Activated CD4-positive, alpha-beta T cell treated with anti-CD3 and anti-CD28 coated beads, Interleukin-2, amount 50 U/mL, for 24 hours (primary cell): ENCODE measurements around the gene PTPRN2.

Experiments used
- DNase-seq, 2 donors: peaks; one replicate each; pipeline ENCODE4 v3.0.0-alpha.2; 2020; ENCODE audit warnings: low read depth in 1 of 2, low spot score in 1 of 2

PTPRN2 gene

DNA sequence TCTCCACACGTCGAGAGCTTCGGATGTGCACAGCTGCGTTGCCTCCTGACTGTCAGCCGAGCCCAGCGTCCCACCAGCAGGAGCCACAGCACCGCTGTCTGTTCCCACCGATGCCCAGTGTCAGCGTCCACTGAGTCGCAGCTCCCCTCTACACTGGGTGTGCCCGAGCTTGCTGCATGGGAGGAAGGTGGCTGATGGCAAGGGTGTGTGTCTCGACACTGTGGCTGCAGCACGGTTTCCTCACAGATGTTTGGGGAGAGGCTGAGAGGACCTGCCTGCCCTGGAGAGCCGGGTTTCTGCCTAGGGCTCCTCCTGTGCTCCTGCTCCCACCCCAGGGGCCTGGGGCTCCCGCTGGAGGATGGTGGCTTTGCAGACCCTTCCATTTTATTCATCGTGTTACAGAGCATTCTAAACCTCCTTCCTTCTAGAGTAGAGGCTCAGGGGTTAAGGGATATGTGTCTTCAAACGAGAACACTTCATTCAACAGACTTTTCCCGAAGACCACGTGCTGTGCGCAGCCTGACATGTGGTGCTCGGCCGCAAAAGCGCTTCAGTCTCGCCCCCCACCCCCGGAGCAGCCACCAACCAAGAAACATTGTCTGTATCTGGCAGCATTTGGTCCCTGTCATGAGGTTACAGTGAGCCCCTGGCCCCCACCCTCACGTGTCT, 866.0 kb downstream of the PTPRN2 start:
- no peak for DNase-seq

DNA sequence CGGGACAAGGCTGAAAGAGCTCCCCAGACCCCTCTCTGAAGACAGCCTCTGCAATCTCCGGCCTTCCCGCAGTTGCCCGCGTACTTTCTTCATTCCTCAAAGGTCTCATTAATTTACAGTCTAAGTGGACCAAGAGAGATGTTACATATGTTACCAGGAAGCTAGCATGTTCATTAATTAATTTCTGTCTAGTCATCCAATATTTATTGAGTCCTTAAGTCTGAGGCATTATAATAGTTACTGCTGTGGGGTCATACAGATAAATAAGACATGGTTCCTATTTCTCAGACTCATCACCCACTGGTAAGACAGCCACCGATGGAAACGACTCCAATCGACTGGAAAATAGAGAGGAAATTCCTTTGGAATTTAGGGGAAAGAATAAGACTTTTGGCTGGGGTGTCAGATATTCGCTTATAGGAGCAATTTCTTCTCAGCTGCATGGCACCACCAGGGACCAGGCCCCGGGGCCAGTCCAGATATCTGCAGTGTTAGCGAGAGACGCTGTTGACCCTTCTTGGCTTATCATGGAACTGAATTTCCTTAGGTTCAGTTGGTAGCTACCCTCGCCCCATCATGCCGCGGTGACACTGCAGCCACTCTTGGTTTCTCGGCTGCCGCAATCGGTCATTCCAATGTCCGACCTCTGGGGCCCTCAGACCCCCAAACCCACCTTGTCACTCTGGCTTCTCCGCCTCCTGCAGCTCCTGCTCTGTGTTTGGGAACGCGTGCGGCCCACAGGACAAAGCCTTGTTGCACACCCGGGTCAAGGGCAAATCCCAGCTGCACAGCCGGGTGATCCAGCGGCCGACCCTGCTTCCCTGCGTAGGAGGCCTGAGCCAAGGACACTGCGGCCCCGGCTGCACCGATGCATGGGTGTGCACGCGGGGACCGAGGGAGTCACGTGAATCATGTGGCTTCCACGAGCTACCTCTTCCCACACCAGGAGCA, 867.6 kb downstream of the PTPRN2 start:
- DNase-seq = no peak

DNA sequence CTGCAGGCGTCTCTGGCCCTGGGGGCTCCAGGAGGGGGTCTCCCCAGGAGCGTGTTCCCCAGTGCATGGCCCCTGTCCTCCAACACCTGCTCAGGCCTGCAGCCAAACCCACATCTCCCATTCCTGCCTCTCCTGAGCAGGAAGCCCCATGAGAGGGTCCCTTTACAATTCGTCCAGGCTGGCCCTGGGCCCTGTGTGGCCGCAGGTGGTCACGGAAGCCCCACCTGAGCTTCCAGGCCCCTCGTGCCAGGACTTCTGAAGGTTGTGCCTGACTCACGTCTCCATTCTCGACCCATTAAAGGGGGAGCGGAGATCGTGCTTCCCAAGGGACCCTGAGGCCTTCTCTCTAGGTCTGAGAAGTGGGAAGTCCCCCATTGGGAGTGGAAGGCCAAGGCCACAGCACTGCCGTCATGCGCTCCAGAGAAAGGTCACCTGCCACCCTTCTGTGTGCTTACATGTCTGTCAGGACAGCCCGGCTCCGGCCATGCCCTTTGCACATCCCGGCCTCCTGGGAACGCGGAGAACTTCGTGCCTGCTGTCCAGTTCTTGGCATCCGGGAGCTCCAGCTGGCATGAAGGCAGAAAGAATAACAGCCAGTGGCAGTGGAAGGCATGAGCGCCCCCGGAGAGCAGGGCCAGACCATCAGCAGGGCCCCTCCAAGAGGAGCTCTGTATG, 868.5 kb downstream of the PTPRN2 start:
- no peak for DNase-seq

DNA sequence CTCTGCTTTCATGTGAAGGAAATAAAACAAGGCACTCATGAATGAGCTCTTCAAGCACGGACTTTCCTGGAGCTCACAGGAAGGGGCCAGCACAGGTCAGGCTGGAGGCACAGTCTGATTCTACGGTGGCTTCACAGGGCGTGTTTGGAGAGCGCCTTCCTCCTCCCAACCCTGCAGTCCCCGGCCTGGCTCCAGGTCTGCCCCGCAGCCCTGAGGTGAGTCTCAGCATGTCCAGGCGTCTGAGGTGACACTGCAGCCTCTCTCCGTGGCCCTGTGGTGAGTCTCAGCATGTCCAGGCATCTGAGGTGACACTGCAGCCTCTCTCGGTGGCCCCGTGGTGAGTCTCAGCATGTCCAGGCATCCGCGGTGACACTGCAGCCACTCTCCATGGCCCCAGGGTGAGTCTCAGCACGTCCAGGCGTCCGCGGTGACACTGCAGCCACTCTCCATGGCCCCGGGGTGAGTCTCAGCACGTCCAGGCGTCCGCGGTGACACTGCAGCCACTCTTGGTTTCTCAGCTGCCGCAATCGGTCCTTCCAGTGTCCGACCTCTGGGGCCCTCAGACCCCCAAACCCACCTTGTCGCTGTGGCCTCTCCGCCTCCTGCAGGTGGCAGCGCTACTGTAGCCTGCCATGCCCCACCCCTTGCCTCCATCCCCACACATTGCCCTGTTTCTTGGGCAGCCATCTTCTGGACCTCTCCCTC, 869.2 kb downstream of the PTPRN2 start:
- no peak for DNase-seq

DNA sequence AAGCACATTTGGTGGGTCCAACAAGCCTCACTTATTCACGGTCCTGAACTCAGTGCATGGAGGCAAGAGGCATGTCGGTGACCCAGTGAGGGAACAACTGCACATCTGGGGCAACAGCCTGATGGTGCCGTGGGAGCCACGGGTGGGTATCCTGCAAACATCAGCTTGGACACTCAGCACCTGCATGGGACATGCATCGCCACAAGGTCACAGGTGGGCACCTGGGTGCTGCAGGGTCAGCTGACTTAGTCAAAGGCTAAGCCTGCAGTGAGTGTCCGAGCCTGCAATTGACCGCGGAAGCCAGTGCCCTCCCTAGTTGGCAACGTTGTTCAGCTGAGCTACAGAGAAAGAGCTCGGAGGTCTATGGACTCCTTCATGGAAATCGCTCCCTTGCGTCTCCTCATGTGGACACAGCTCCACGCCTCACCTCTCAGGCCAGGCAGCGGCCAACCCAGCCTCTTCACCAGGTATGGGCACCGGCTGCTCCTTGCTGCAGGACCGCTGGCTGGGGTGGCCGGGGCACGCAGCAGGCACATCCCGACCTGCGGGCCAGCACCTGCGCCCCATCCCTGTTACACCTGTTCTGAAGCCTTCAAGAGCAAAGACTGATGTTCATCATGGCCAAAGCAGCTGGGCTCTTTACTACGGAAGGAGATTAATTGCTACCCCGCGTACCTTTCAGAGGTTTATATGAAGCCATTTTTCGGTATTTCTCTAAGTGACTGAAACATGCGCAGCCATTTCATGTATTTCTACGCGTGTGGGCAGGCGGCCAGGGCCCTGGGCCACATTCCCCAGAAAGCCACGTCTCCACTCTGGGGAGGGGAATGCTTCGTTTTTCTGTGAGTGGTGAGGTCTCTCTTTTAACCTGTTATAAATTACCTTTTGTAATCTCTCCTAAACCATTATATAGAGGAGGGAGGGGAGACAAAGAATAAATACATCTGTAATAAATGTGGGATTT, 870.1 kb downstream of the PTPRN2 start:
- DNase-seq = no peak

DNA sequence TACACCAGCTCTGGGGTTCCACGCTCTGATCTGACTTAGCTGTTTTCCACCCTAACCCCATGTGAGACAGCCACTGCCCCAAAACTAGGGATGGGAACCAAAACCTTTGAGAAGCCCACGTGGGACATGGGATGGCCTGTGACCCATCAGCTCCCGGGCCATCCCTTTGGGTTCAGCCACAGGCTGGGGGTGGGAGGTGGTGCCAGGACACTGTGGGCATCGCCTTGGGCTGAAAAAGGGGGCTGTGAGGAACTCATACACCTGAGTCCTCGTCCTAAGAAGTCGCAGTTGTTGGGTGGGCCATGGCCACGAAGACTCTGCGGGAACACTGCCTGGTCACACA, 871.7 kb downstream of the PTPRN2 start:
- DNase-seq = no peak

DNA sequence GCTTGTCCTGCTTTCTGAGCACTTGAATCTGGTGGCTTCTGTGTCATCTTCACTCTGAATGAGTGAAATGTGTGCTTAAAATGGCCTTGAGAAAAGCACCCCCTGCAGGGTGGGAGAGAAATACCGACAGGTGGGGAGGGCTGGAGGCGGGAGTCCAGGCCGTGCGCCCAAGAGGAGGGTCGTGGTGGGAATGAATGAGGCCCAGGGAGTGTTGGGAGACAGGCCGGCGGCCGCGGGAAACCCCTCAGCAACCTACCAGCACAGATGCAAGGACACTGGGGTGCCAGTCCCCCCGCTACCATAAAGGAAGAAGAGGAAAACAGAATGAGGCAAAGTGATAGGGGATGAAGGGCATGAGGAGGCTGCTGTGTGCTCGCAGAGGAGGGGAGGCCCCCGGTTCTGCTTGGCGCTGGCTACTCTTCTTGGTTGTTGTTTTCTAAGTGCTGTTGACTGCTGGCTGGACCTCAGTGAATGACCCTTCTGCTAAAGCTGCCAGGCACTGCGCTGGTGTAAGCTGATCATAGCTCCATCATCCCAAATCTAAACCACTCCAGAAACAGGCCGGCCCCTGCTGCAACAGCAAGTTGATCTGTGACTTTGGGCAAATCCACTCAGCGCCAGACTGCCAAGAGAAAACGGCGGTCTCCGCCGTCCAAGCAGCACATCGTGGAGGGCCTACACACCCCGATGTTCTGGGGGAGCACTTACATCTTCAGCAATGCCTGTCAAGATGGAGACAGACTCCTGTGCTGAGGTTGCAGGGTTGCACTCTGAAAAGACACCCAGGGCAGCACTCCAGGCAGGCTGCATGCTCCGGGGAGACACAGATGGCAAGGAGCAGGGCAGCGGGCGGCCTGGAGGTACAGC, 872.3 kb downstream of the PTPRN2 start:
- DNase-seq = no peak

DNA sequence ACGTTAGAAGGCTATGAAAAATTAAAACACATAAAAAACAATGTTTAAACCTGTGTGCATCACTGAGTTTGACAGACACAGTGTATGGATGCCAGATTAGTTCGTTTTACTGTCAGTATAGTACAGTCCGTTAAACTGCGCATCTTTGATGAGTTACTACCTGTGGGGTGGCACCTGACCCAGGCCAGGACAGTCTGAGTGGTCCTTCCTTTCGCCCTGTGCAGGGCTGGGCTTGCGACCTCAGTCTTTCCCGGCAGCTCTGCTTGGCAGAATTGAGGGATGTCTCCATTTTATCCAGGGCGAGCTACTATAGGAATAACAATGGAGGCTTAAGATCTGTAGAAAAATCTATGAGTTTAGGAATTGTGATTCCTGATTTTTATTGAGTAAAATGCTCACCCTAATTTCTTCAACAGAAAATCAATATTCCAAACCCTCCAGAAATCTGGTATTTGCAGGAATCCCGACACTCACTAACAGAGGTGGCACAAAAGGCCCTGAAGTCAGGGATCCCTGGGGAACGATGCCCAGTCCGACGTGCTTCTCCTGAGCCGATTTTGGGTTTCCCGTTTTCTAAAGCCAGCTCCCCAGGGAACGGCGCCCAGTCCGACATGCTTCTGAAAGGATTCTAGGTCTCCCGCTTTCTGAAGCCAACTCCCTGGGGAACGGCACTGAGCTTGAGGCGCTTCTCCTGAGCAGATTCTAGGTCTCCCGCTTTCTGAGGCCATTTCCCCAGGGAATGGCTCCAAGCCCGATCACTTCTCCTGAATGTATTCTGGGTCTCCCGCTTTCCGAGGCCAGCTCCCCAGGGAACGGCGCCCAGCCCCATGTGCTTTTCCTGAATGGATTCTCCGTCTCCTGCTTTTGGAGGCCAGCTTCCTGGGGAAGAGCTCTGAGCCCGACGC, 873.2 kb downstream of the PTPRN2 start:
- DNase-seq = no peak

DNA sequence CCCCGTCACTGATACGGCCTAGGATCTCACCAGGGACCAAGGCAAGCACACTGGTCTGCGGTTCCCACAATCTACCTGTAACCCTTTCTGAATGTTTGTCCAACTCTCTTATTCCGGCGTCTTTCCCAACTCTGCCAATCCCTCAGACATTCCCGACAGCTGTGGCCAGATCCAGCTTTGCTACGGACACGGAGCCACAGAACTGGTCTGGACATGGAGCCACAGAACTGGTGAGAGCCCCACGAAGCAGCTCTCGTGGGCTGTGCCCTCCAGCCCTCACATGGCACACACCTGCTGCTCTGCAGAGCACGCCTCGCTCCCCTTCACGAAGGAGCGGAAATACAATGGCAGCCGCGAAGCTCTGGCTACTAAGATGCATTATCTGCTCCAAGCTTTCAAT, 874.0 kb downstream of the PTPRN2 start:
- no peak for DNase-seq

DNA sequence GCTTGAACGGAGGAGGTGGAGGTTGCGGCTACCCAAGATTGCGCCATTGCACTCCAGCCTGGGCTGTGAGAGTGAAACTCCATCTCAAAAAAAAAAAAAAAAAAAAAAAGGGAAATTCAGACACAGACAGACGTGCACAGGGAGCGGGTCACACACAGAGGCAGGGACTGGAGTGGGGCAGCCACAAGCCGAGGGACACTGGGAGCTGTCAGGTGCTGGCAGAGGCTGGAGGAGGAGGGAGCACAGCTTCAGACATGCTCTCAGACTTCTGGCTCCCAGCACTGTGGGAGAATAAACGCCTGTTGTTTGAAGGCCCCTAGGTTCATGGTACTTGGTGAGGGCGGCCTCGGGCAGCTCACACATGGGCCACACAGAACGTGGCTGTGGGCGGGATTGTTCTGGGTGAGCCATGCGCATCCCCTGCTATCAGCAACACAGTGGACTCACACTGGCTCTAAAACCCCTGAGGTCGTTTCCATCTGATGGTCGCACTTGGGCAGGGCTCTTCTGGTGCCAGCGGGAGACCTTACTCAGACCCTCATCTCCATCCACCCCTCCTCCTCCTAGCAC, 874.9 kb downstream of the PTPRN2 start:
- DNase-seq = no peak

DNA sequence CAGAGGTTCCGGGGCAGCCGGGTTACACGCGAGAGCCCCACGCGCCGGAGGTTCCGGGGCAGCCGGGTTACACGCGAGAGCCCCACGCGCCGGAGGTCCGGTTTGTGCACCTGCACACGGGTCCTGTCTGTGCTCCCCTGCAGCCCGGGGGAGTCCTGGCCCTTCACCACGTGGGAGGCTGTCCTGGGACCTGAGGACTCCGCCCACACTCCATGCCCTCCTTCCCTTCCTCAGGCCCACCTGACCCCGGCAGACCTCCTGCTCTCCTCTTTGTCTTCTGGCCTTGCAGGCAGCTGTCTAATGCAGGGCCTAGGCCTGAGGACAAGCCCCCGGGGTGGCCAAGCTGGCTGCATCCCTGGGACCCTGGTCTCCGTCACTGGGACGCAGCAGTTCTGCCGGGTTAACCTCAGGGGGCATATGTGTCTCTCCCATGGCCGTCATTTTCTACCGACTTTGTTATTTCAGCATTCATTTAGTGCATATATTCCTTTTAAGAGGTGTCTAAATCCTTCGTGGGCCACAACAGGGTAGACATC, 876.2 kb downstream of the PTPRN2 start:
- DNase-seq = no peak

DNA sequence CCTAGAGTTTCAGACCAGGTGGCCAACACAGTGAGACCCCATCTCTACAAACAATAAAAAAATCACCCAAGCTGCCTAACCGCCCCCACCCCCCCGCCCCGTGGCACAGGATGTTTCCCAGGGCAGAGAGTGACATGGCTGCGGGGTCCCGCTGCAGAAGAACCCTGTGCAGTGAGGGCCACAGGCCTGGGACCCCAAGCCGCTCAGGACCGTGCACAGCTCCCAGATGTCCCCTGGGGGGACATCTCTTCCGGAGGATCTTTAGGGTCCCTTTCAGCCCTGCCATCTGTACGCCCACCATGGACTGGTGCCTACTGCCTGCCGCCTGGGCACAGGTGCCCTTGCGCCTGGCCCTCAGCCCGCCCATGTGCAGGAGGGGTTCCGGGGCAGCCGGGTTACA, 877.2 kb downstream of the PTPRN2 start:
- DNase-seq = no peak

DNA sequence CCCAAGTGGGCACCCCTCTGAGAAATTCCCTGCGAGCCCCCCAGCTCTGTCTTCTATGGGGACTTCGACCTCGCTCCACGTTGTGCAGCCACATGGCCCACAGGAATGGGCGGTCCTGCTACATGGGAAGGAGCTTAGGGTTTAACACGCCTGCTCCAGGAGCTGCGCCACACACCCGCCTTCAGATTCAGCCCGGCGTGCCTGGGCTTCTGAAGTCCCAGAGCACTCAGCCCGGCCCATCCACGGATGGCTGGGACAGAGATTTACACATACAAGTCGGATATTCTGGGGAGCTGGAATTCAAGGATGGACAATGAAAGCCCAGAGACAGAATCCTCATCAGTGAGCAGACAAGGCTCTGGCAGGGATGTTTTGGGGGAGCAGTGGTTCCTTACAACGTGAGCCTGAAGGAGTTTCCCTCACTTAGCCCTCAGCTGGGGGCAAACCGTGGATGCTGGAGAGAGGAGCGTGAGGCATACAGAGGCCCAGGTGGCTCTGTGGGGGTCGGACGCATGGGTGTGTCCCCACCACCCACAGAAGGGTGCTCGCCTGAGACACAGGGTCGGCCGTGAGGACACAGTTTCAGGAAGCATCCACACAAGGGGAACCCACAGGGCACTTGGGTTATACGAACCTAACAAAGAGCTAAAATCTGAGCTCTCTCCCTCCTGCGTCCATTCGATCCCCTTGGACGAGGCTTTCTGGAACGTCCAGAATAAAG, 877.9 kb downstream of the PTPRN2 start:
- no peak for DNase-seq

DNA sequence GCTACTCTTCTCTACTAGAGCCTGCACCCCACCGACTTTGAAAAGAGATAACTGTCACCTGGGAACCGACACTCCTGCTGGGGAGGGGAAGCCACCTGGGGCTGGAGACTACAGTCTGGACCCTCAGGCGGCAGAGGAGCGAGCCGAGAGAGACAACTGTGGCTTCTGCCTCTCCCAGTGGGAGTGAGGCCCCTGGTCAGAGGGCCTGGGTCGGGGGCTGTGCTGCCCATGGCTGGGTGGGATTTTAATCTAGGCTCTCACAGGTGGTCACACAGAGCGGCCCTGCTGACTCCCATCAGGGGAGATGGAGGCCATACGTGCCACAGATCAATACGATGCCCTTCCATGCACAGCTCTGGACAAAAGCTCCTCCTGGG, 878.7 kb downstream of the PTPRN2 start:
- DNase-seq = no peak

DNA sequence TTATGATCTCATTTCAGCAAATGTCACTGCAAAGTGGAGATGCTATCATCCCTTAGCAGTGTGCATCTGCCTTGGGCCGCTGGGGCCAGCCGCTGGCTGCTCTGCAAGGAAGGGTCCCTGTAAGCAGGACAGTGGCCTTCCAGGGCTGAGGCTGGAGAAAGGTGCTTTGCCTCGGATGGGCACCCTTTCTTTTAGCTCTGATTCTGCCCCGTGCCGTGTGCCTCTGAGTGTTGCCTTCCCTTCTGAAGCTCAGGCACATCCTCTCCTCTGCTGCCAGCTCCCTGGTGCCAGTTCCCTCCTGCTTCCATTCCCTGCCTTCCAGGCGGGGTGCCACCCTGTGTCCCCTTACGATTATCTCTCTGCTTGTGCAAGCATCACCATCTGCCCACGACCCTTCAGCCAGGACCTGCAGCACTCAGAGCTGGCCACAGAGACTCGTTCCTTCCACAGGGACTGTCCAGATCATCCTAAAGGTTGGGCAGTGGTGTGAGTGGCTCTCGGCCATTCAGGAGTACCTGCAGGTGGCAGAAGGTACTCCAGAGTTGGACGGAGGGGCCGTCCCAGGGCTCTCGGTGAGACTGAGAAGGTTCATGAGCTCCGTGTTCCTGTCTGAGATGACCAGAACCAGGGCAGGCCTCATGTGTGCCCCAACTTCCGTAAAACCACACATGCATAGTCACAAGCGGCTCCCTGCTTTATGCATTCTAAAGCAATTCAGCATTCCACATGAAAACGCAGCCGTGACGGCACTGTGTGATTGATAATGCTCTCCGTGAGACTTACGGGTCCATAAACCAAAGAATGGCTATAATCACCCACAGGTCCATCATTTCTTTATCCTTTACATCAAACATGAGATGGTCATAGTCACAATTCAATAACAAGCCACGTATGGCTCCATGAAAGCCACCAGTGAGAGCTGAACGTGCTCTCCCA, 879.4 kb downstream of the PTPRN2 start:
- no peak for DNase-seq

DNA sequence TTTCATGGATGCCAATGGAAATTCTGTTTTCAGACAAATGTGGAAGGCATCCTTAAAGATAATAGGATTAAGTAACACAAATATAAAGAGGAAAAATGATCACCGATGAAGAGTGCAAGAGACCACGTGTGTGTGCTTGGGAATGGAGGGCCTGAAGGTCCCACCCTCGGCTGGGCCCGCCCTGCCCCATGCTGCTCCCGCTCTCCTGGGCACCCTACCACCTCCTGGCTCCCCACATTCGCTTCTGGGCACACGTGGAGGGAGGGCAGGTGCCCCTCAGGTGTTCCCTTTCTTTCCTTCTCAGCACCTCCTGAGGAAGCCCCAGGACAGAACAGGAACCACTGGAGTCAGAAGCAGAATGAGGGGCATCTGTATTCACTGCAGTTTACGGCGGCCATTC, 883.3 kb downstream of the PTPRN2 start:
- no peak for DNase-seq
